ENCODE measurements around the gene AP1B1. TPM values are rescaled to one million over a fixed set of nuclear protein-coding genes. Genes with fewer than 3 reads are reported as not detected.

The AP1B1 gene
- total and polyA plus RNA-seq, 8 donors, result 32.5 to 99.1 (median 36.1) TPM

GRCh38 chr22:29385748-29386147, 2.6 kb downstream of the AP1B1 start:
- TF ChIP-seq CTCF (IDR thresholded peaks at IDR 0.05), result no peak
- H3K36me3 ChIP-seq, result peaks cover 0 to 21% of the 10 kb centered on the region in 2 donors
- H3K27ac ChIP-seq, result peak overlapping the region; percentile 53 to 64
- no peaks in the 10 kb centered on the region for H3K27me3 ChIP-seq
- no peak overlapping the region for H3K4me3 ChIP-seq
- H3K9me3 ChIP-seq, result no peaks in the 10 kb centered on the region
- H3K4me1 ChIP-seq, result peaks cover 23 to 67% of the 10 kb centered on the region in 2 donors
- ATAC-seq (peak; percentile 7), DNase-seq (peak in 1 of 4 donors; percentile 45)
- intact Hi-C loops (cut with DNase I), result no loop called here

GRCh38 chr22:29385151-29385704, 3.1 kb downstream of the AP1B1 start:
- H3K9me3 ChIP-seq, result no peaks in the 10 kb centered on the region
- DNase-seq (no peak), ATAC-seq (no peak)
- peaks cover 0 to 21% of the 10 kb centered on the region in 2 donors for H3K36me3 ChIP-seq
- H3K27ac ChIP-seq, result peak overlapping the region; percentile 53 to 64
- intact Hi-C loops (cut with DNase I), result no loop called here
- H3K4me1 ChIP-seq, result peaks cover 23 to 67% of the 10 kb centered on the region in 2 donors
- no peak overlapping the region for H3K4me3 ChIP-seq
- no peak for TF ChIP-seq CTCF (IDR thresholded peaks at IDR 0.05)
- H3K27me3 ChIP-seq, result no peaks in the 10 kb centered on the region

- ATAC-seq (no peak), DNase-seq (no peak)
- no peak overlapping the region for H3K27ac ChIP-seq
- intact Hi-C loops (cut with DNase I), result no loop called here
- no peak for TF ChIP-seq CTCF (IDR thresholded peaks at IDR 0.05)
- no peaks in the 10 kb centered on the region for H3K27me3 ChIP-seq
- H3K4me1 ChIP-seq, result peaks cover 19 to 61% of the 10 kb centered on the region in 2 donors
- H3K9me3 ChIP-seq, result no peaks in the 10 kb centered on the region
- no peak overlapping the region for H3K4me3 ChIP-seq
- peaks cover 0 to 29% of the 10 kb centered on the region in 2 donors for H3K36me3 ChIP-seq
Observed at GRCh38 chr22:29383740-29384139, 4.6 kb downstream of the AP1B1 start.

- DNase-seq (no peak), ATAC-seq (peak; percentile 75)
- Histone ChIP-seq H3K36me3 (peaks cover 0 to 33% of the 10 kb centered on the region in 2 donors), H3K27me3 (no peaks in the 10 kb centered on the region), H3K27ac (peak overlapping the region; percentile 21 to 53), H3K4me3 (no peak overlapping the region), H3K9me3 (no peaks in the 10 kb centered on the region), H3K4me1 (peaks cover 19 to 57% of the 10 kb centered on the region in 2 donors)
- intact Hi-C loops (cut with DNase I), result no loop called here
- TF ChIP-seq CTCF (IDR thresholded peaks at IDR 0.05), result no peak
Observed at GRCh38 chr22:29382580-29383302, 5.6 kb downstream of the AP1B1 start.

- no peak overlapping the region for H3K27ac ChIP-seq
- intact Hi-C loops (cut with DNase I), result no loop called here
Observed at GRCh38 chr22:29380856-29381255, 7.5 kb downstream of the AP1B1 start.

More at GRCh38 chr22:29380856-29381255, 7.5 kb downstream of the AP1B1 start:
- H3K36me3 ChIP-seq, result peaks cover 0 to 50% of the 10 kb centered on the region in 2 donors
- no peak for DNase-seq
- H3K4me3 ChIP-seq, result no peak overlapping the region
- no peaks in the 10 kb centered on the region for H3K27me3 ChIP-seq
- H3K9me3 ChIP-seq, result no peaks in the 10 kb centered on the region
- H3K4me1 ChIP-seq, result peaks cover 9 to 47% of the 10 kb centered on the region in 2 donors
- TF ChIP-seq CTCF (IDR thresholded peaks at IDR 0.05), result no peak
- ATAC-seq, result no peak
